Stimulated activated CD8-positive, alpha-beta memory T cell treated with anti-CD3 and anti-CD28 coated beads, Interleukin-4, amount 100 ng/mL, for 1 hour (primary cell): ENCODE data around the gene TMEM273.
"Not testable (repeated sequence)": the region's sequence is repeated elsewhere in the genome, so short reads cannot be mapped to it uniquely, and the experiment has no call there.

ENCODE experiments used
- DNase-seq, 2 donors: peaks; one replicate each; pipeline ENCODE4 v3.0.0-alpha.2; 2020; ENCODE audit warnings: low read depth in 2 of 2, low spot score in 1 of 2

Gene TMEM273

GRCh38 chr10:49205206-49205605 is 17.0 kb upstream of the TMEM273 start:
- no peak for DNase-seq

DNA sequence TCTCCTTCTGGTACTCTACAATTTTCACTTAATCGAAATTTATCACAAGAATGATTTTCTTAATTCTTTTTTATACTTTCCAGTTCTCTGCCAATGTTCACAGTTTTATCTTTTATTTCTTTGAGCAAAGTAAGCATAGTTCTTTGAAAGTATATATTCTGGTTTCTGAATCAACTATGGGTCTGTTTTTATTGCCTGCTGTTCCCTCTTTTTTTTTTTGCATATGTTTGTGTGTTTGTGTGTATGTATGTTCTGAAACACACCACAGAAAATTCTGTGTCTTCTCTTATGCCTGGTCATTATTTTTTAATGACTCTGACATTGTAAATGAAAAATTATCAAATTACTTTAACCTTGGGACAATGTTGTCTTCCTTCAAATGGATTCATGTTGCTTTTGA is 15.9 kb upstream of the TMEM273 start:
- no peak for DNase-seq

GRCh38 chr10:49202266-49202665 is 14.1 kb upstream of the TMEM273 start:
- DNase-seq, result no peak

- DNase-seq, result no peak
These were observed 12.7 kb upstream of the TMEM273 start for GRCh38 chr10:49200854-49201253.

- DNase-seq, result no peak
These were observed 9.0 kb upstream of the TMEM273 start for GRCh38 chr10:49197171-49197570.

DNA sequence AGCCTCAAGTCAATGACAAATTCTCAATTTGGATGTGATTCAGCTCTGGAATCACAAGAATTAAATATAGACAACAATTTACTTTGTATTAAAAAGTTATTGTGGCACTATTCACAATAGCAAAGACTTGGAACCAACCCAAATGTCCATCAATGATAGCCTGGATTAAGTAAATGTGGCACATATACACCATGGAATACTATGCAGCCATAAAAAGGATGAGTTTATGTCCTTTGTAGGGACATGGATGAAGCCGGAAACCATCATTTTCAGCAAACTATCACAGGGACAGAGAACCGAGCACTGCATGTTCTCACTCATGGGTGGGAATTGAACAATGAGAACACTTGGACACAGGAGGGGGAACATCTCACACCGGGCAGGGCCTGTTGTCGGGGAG is 7.7 kb upstream of the TMEM273 start:
- not testable (repeated sequence) for DNase-seq

GRCh38 chr10:49194212-49194920 is 6.2 kb upstream of the TMEM273 start:
- no peak for DNase-seq

DNA sequence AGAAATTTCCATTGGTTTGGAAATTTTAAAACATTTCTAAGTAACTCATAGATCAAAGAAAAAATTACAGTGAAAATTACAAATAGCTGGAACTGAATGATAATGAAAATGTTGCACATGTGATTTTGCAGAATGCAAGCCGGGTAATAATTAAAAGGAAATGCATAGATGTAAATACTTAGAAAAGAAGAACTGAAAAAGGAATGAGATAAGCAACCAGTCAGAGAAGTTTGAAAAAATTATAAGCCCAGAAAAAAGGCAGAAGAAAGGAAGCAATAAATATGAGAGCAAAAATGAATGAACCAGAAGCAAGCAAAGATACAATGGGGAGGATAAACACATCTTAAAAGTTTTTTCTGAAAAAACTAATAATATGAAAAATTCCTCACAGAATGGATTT is 3.2 kb upstream of the TMEM273 start:
- no peak for DNase-seq

DNA sequence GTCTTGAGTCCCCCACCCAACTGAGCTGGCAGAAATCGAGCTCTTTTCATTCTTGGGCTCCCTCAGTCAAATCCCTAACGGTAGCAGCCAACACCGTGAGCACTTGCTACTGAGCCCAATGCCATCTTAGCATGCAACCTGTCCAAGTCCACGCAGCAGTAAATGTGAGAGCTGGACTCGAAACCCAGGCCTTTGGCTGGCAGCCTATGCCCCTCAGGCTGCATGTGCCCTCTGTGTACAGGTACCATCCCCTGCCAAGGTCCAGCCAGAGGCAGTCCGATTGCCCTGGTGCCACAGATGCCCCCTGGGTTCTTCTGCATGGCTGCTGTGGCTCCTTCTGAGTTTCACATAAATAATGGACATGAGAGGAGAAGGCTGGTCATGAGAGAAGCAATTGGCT is 1.2 kb upstream of the TMEM273 start:
- DNase-seq, result no peak

- DNase-seq, result no peak
These were observed 1.1 kb downstream of the TMEM273 start for GRCh38 chr10:49187044-49187484.

GRCh38 chr10:49186613-49187012 is 1.6 kb downstream of the TMEM273 start:
- DNase-seq, result no peak

DNA sequence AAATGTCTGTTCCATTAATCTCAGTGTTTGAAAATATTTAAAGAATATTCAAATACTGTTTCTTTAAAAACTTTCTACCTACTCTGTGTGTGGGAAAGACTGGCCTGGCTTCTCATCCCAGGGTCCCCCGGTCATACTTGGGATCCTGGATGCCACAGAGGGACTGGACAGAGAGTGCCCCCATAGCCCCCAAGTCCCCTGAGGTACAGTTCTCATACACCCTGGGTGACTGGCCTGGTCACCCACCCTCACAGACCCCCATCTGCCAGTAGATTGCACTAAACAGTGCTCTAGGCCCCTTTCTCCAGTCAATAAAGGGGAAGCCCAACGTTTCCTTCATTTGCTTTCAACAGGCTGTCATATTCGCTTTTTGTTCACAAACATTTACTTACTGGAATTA is 3.0 kb downstream of the TMEM273 start:
- DNase-seq, result no peak

GRCh38 chr10:49184642-49185111 is 3.5 kb downstream of the TMEM273 start:
- no peak for DNase-seq

GRCh38 chr10:49183596-49184542 is 4.3 kb downstream of the TMEM273 start:
- DNase-seq, result no peak

DNA sequence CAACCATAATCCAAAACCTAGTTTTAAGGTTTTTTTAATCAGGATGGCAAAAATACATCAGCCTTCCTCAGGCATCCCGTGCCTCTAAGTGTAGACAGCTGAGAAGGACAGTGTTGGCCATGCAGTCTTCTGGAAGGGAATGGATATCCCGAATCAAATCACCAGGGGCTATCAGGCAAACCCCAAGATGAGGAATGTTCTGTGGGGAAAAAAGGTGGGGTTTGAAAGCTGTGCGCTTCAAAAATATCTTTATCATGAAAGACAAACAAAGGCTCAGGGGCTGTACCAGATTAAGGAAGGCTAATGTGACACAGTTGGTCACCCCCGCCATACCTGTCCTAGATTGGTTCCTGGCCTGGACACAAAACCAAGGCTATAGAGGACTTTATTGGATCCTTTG is 5.4 kb downstream of the TMEM273 start:
- DNase-seq, result no peak

- no peak for DNase-seq
These were observed 7.7 kb downstream of the TMEM273 start for GRCh38 chr10:49180444-49180860.

GRCh38 chr10:49179699-49180443 is 8.3 kb downstream of the TMEM273 start:
- DNase-seq, result no peak

DNA sequence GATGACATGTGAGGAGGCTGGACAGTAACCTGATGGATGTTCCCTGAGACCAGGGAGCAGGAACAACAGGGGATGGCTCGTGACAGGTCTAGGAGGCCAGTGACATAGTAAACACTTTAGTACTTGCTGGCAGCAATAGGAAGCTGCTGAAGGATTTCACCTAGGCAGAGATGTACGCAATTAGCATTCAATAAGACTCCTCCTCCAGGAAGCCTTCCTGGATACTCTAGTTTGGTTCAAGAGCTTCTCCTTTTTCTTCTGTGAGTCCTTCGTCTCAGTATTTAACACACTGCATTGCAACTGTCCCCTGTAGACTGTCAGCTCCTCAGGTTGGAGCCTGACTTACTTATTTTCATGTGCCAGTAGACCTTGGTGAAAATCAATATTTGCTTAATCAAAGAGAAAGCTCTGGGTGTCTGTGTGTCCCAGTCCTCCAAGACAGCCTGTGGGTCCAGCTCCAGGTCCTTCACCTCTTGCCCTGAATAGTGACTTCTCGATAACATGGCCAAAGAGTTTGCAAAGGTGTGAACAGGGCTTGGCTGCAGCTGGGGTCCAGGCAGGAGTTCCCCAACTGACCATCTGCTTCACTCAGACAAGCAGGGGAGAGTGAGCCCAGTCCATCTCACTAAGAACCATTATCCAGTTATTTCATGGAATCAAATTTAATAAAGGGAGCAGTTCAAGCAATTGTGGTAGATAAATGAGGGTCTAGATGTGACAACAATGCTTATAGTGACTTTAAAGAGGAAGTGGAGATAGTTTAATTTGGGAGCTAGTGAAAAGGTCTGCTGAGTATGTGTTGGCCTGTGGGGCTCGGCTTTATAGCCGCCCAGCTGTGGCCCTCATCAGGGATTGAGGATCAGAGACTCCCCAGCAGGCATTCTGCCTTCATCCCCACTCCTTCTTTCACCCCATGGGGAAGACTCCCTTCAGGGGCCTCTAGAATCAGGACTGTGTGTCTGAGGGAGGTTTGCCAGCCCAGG is 9.4 kb downstream of the TMEM273 start:
- DNase-seq, result no peak

DNA sequence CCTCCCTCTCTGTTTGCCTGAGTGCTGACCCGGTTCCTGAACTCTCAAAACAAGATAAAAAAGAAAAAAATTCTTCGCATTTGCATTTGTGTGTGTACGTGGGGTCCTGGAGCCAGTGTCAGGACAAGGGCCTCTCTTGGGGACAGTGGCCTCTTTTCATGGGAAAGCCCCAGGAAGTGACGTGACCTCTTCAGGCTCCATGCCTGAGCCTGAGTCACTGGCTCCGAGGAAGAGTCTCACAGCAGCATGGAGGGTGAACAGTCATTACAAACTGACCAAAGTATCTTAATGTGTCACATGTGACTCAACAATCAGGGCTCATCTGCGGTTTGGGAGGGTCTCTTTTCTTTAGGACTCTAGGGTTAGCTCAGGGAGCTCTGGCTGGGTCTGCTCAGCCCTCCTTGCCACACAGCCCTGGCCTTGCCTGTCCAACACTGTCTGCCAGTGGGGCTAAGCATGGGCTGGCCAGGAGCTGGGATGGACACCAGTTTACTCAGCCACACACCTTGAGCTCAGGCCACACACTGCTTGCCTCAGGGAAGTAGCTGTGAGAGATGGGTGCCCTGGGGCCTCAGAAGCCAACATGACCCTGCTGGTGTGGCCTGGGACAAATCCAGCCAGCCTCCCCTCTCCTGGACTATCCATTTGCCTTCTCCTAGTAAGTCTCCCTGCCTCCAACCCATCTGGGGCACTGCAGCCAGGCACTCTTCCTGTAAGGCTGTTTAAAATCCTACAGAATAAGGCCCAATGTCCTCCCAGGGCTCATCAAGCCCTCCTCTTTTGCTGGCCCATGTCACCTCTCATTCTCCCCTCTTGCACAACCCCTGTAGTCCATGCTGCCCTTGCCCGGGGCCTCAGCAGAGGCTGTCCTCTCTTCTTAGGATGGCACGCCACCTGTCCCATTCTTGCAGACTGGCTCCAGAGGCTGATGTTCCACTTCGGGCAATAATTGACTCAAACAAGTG is 10.5 kb downstream of the TMEM273 start:
- DNase-seq, result peak in 1 of 2 donors; percentile 28
